Measurements from ENCODE around the gene TMED7.
A peak's percentile ranks its signal among the peaks of the same experiment; 100 is the strongest.

TMED7 gene

GRCh38 chr5:115634343-115635132 lies 8.7 kb upstream of the TMED7 start:
- DNase-seq = peak; percentile 92
- in situ Hi-C loops (cut with MboI; ENCODE audit: low pct_unique_long_range_greater_than_20kb, low sequenced_read_pairs) = no loop called here

- no peak for DNase-seq
- in situ Hi-C loops (cut with MboI; ENCODE audit: low pct_unique_long_range_greater_than_20kb, low sequenced_read_pairs) = no loop called here
These were observed 4.1 kb upstream of the TMED7 start for GRCh38 chr5:115629903-115630302.

DNA sequence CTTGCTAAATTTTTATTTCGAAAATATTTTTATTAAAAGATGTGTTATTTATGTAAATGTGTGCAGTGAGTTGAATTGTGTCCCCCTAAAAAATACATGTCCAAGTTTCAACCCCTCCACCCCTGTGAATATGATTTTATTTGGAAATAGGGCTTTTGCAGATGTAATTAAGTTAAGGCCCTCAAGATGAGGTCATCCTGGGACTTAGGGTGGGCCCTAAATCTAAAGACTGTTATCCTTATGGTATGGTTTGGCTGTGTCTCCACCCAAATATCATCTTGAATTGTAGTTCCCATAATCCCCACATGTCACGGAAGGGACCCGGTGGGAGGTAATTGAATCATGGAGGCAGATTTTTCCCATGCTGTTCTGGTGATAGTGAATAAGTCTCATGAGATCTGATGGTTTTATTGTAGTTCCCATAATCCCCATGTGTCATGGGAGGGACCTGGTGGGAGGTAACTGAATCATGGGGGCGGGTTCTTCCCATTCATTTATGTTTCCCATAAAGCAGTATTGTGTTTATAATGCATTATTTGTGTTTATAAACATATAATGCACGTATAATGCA lies 1.5 kb upstream of the TMED7 start:
- in situ Hi-C loops (cut with MboI; ENCODE audit: low pct_unique_long_range_greater_than_20kb, low sequenced_read_pairs) = no loop called here
- DNase-seq = no peak

- in situ Hi-C loops (cut with MboI; ENCODE audit: low pct_unique_long_range_greater_than_20kb, low sequenced_read_pairs) = no loop called here
- no peak for DNase-seq
These were observed 598 bp upstream of the TMED7 start for GRCh38 chr5:115626445-115626823.

DNA sequence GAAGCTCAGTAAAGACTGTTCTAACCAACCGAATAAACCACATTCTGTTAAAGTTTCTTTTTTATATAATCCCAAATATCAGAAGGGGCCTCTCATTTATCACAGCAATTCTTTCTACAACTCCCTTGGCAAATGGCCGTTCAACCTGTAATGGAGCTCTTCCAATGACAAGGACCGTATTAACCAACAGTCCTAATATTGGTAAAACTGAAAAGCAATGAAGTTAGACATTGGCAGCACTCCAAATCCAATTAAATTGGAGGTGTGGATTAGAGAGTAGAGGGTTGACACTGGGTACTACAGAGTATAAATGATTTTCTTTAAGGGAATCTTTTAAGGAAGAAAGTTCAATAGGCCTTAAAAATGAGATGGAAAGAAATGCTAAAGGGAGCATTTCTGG lies 842 bp downstream of the TMED7 start:
- DNase-seq = peak; percentile 14
- in situ Hi-C loops (cut with MboI; ENCODE audit: low pct_unique_long_range_greater_than_20kb, low sequenced_read_pairs) = no loop called here

DNA sequence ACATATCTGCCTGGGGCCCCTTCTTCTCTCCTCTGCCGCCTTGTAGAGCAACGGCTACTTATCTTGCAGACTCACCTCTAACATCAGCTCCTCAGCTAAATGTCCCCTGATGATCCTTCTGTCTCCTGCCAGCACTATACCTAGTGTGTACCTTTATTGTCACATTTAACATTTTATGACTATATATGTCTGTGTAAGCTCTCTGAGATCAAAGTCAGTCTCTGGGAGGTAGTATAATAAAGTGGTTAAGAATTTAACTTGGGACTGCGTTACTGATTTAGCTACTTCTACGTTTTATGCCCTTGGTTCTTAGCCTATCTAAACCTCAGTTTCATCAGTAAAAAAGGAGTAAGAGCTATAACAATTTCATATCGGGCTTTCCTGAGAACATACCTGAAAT lies 2.2 kb downstream of the TMED7 start:
- no peak for DNase-seq
- in situ Hi-C loops (cut with MboI; ENCODE audit: low pct_unique_long_range_greater_than_20kb, low sequenced_read_pairs) = no loop called here

DNA sequence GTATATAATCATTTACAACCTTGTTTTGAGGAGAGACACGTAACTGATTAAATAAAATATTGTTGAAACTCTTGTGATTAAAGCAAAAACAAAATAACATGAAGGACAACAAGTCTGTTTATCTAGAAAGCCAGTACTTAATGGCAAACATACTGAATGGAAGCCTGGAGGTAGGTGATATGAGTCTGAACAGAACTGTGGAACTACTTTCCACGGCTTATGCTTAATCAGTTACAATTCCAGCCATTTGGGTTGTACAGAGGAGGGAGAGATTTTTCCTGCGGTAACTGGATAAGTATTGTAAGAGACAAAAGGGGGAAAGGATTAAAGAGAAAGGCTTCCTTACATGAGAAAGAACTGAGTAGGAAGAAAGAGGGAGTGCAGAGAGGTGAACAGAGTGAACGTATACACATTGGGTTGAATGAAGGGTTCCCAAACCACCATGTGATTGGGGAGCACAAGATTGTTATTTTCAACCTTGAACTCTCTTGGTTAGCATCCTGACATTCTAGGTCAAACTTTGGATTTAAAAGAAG lies 4.4 kb downstream of the TMED7 start:
- in situ Hi-C loops (cut with MboI; ENCODE audit: low pct_unique_long_range_greater_than_20kb, low sequenced_read_pairs) = no loop called here
- DNase-seq = no peak

DNA sequence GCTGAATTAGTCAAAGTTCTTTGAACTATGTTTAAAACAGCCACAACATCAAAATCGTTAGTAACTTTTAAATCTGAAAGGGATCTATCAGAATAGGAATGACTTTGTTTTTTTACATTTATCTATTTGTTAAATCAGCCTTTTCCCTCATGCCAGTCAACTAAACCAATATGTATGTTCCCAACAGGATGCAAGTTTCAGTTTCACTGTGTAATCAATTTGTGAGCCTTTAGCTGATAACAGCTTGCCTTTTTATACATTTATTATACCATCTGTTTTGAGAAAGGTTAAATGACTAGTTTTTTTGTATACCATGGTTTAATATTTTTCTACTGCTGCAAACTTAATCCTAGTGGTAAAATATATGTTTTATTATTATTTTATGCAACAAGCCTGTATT lies 8.9 kb downstream of the TMED7 start:
- in situ Hi-C loops (cut with MboI; ENCODE audit: low pct_unique_long_range_greater_than_20kb, low sequenced_read_pairs) = no loop called here
- DNase-seq = no peak

DNA sequence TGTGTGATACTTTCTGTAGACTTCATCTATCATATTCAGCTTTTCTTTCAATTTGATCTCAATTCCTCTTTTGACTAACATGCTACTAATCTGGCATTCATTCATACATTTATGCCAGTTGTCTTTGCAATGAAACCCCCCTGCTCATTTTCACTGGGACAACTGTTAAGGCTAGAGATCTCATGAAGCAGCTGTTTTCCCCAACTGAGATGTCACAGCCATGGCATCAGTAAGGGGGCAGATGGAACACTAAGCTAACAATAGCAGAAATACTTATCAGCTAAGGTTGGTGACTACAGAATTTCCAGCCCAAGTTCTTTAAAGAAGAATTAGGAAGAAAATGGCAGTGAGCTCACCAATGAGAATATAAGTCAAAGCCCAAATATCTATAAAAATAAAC lies 9.4 kb downstream of the TMED7 start:
- no peak for DNase-seq
- in situ Hi-C loops (cut with MboI; ENCODE audit: low pct_unique_long_range_greater_than_20kb, low sequenced_read_pairs) = no loop called here

- no peak for DNase-seq
- in situ Hi-C loops (cut with MboI; ENCODE audit: low pct_unique_long_range_greater_than_20kb, low sequenced_read_pairs) = no loop called here
These were observed 14.0 kb downstream of the TMED7 start for GRCh38 chr5:115611873-115612272.

DNA sequence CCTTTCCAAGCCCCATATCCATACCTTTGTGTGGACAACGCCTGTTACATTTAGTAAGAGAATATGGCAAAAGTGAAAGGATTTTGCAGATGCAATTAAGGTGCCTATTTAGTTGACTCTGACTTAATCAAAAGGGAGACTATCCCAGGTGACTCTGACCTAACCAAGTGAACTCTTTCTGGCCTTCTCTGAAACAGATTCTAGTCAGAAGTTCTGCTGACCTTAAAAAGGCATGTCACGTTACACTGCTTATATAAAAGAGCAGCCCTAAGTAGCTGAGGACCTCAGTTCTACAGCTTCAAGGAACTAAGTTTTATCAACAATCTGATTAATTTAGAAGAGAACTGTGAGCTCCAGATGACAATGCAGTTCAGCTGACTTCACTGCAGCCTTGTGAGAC lies 17.9 kb downstream of the TMED7 start:
- no peak for DNase-seq
- in situ Hi-C loops (cut with MboI; ENCODE audit: low pct_unique_long_range_greater_than_20kb, low sequenced_read_pairs) = no loop called here

DNA sequence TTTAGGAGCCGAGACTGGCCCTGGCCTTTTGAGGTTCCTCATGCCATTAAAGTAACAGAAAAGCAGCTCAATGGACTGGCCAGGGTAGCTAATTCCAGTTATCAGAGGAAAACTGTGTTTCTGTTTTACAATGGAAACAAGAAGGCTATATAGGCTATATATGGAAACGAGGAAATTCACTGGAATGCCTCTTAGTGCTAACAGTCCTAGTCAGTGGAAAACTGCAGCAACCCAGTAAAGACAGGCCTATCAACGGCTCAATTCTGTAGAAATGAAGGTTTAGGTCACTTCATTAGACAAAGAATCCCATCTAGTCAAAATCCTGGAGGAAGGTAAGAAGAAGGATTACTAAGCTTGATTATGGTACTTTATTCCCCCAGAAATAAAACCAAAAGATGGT lies 20.4 kb downstream of the TMED7 start:
- no peak for DNase-seq
- in situ Hi-C loops (cut with MboI; ENCODE audit: low pct_unique_long_range_greater_than_20kb, low sequenced_read_pairs) = no loop called here

GRCh38 chr5:115602591-115603125 lies 23.2 kb downstream of the TMED7 start:
- DNase-seq = no peak
- in situ Hi-C loops (cut with MboI; ENCODE audit: low pct_unique_long_range_greater_than_20kb, low sequenced_read_pairs) = no loop called here

DNA sequence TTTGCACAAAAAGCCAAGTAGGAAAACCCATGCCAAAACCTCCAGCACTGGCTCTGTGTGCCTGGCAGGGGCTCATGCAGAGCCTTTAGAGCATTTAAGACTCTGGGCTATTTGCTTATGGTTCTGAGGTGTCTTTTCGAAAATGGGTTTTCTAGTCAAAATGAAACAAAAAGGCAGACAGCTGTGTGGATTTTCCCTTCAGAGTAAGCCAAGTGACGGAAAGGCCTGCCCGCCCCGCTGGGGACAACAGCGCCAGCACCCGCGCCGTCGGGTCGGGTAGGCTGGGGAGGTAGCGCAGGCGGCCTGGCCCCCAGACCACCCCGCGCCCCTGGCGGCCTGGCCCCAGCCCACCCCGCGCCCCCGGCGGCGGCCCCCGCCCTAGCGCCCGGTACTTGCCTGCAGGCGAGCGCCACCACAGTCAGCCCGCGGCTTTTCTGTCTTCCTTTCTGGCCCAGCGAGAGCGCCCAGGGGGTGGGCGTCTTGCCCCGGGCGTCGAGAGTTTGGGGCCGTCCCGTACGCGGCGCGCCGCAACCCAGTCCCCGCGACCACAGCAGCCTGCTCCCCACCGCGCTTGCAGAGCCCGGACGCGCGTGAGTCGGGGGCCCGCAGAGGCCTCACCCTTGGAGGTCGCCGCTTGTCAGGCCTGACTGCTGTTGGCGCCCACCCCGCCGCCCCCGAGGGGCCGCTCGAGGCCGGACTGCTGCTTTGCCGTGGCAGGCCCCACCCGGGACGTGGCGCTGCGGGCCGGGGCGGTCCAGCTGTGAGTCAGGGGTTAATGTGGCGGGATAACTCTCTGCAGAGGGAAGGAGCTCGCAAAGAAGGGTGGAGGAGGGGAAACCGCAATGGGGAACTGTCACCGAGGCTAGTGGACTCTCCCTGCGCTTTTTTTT lies 23.9 kb downstream of the TMED7 start, which contains the start of gene TICAM2:
Gene TICAM2 (minus strand): TSS at position 779 of the 890 bp plus-strand sequence. CDS start 21,223 bp downstream, outside the sequence.
- peak; percentile 77 for DNase-seq
- in situ Hi-C loops (cut with MboI; ENCODE audit: low pct_unique_long_range_greater_than_20kb, low sequenced_read_pairs) = no loop called here

DNA sequence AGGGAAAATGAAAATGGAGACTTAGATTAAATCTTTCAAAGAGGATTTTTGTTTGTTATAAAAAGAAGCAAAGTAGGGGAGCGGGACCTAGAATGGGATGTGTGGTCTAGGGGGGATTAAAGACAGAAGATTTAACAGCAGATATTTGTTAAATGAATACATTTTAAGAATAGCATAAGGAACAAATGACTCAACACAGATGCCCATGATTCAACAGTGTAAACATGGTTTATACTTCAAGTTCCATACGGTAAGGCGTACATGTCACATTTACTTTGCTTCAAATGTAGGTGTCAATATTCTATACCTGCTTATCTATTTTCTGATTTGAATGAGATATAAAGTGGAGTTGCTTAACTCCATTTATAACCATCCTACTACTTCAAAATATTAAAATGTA lies 25.1 kb downstream of the TMED7 start:
- no peak for DNase-seq
- in situ Hi-C loops (cut with MboI; ENCODE audit: low pct_unique_long_range_greater_than_20kb, low sequenced_read_pairs) = no loop called here

DNA sequence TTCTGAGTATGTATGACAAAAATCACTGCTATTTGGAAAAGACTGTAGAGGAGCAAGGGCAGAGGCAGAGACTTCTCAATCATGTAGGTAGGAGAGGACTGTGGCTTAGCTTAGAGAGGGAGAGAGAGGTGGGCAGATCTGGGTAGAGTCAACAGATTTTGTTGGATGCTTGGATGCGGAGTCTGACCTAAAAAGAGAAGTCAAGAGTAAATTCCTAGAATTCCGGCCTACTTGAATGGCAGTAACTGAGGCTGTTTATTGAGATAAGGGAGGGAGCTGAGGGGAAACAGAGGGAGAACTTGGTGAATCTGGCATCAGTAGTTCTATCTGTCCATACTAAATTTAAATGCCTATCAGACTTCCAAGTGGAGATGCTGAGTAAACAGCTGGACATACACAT lies 25.9 kb downstream of the TMED7 start:
- in situ Hi-C loops (cut with MboI; ENCODE audit: low pct_unique_long_range_greater_than_20kb, low sequenced_read_pairs) = loop anchor here (25.0 kb wide), 1 partner anchor 513 kb away; no protein-coding TSS in a partner anchor
- no peak for DNase-seq

DNA sequence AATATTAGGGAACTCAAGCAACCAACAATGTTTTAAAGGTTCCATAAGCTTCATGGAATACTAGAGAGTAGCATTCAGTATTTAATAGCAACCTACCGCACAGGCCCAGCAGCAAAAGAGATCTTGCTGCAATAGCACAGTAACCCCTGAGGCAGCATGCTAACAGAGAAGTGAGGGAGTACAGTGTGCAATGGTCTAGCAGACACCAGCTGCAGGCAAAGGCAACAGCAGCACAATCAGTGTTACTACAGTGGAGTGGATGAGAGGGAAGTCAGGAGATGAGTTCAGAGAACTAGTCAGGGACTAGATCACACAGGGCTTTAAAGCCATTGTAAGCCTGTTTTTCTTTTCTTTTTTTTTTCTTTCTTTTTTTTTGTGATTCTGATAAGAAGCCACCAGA lies 26.3 kb downstream of the TMED7 start:
- in situ Hi-C loops (cut with MboI; ENCODE audit: low pct_unique_long_range_greater_than_20kb, low sequenced_read_pairs) = loop anchor here (25.0 kb wide), 1 partner anchor 512 kb away; no protein-coding TSS in a partner anchor
- DNase-seq = peak; percentile 41

- DNase-seq = no peak
- in situ Hi-C loops (cut with MboI; ENCODE audit: low pct_unique_long_range_greater_than_20kb, low sequenced_read_pairs) = loop anchor here (25.0 kb wide), 1 partner anchor 507 kb away; no protein-coding TSS in a partner anchor
These were observed 31.4 kb downstream of the TMED7 start for GRCh38 chr5:115594128-115595047.

Data from KBM-7 (cell line).